HG03432 (cell line): ENCODE measurements around the gene EEF1A2.

Experiments used
- ATAC-seq: cut with Tn5 transposase; IDR thresholded peaks from one replicate; pipeline ENCODE4 v1.9.1; 2021; ENCODE audit warnings: mild to moderate bottlenecking, moderate library complexity; ENCODE audit not compliant: unreplicated experiment

EEF1A2 gene

DNA sequence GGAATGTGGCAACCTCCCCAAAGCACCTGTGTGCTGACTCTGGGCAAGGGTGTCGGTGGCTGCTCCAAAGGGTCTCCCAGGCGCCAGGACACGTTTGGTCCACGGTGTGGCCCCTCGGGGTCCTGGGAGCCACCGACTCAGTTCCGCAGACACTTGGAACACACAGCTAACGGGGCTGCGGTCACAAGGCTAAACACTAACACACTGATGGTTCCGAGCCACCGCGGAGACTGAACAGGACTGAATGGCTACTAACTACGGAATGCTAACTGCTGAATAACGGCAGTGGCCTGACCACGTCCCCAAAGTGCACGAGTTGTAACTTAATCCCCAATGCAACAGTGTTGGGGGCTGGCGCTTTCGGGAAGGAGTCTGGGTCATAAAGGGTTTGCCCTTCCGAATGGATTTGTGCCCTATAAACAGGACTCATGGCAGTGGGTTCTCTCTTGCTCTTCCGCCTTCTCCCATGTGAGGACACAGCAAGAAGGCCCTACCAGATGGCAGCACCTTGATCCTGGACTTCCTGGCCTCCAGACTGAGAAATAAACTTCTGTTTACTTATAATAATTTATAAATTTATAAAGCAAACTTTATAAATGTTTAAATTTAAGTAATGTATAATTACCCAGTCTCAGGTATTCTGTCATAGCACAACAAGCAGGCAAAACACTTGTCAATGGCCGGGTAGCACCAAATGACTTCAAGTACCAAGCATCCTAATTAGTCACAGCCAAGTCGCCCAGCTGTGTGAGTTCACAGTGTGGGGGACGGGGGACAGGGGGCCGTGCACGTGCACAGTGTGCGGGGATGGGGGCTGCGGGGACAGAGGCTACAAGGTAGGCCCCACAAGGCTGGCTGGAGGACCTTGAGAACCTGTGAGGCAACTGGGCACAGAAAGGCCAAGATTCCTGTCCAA lies 2.3 kb upstream of the EEF1A2 start:
- no peak for ATAC-seq

DNA sequence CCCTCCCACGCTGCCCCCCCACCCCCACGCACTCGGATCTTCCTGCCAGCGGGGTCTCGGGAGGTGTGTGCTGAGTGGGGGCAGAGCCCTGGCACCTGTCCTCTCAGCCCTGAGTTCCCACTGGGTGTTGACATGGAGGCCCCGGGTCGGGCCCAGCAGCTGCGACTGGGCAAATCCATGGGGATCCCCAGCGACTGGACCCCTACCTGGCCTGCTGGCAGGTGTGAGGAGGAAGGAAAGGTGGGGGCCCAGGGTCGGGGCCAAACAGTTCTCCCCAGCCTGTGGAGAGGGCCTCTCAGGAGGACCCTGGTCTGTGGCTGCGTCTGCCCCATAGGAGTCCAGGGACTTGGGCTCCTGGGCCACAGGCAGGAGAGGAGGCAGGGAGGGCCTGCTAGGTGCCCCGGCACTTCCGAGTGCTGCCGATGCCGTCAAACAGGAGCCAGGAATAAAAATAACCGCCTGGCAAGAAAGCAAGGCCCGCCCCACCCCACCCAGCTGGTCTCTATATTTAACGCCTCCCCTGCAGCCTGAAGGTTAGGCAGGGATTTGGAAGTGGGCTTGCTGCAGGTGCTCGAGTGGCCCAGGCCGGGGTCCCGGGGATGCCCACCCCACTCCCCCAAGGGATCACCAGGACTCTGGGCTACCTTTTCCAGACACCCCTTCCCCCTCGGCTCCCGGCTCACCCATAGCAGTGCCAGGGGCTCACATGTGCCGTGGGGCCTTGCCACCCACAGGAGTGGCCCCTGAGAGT lies 1.4 kb upstream of the EEF1A2 start:
- ATAC-seq, result no peak

DNA sequence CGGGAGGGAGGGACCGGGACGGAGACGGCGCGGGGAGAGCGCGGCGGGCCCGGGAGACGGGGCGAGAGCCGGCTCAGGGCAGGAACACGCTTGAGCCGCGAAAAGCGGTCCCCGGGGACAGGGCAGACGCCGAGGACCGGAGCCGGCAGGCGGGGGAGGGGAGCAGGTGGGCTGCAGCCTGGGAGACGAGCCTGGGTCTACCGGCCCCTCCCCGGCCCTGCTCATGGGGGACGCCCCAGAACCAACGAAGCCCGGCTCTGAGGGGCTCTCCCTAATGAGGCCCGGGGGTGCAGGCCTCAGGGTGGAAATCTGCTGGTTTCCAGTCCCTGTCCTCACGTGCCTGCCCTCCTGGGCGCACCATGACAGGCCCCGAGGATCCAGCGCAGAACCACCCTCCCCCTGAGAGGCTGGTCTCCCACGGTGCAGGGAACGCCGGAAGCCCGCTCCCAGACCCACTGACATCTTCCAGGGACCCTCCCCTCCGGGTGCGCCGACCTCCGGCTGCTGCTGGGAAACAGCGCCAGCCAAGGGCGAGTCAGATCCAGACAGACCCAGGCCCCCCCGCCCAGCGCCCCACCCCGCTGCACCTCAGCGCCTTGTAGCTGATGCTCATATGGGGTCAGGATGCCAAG lies 571 bp upstream of the EEF1A2 start:
- ATAC-seq, result no peak

DNA sequence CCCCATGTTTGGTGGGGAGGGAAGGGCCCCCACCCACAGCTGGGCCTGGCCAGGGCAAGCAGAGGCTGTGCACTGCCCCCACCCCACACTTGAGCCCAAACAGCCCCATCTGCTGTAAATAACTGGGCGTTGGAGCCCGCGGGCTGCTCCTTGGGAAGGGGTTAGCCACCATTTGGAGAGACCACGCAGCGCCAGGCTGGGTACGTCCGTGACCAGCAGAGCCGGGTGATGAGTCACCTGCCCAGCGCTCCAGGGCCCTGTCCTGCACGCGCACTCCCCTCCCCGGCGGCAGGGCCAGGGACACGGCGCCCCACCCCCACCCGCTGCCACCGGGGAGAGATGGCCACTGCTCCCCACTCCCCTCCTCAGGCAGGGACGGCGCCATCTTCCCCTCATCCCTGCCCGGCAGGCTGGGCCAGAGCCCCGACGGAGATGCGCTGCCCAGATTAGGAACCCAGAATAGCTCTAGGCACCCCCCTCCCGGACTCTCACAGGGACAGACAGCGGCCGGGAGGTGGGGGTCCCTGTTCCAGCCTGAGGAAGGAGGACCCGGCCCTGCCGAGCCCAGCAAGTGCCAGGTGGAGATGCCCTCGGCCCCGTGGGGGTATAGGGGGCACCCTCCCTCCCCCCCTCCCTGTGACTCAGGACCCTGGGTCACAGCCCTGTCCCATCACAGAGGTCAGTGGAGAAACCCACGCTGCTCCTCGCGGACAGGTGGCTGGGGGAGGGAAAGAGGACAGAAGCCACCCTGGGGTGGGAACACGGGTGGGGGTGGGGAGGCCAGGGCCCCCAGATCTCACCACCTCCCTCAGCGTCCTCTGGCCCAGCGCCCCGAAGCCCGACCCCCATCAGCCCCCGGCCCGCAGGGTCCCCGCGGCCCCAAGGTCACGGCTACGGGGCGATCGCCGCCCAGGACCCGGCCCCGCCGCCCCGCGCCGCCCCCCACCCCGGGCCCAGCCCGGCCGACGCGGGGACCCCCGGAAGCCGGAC lies 642 bp downstream of the EEF1A2 start:
- ATAC-seq, result no peak

DNA sequence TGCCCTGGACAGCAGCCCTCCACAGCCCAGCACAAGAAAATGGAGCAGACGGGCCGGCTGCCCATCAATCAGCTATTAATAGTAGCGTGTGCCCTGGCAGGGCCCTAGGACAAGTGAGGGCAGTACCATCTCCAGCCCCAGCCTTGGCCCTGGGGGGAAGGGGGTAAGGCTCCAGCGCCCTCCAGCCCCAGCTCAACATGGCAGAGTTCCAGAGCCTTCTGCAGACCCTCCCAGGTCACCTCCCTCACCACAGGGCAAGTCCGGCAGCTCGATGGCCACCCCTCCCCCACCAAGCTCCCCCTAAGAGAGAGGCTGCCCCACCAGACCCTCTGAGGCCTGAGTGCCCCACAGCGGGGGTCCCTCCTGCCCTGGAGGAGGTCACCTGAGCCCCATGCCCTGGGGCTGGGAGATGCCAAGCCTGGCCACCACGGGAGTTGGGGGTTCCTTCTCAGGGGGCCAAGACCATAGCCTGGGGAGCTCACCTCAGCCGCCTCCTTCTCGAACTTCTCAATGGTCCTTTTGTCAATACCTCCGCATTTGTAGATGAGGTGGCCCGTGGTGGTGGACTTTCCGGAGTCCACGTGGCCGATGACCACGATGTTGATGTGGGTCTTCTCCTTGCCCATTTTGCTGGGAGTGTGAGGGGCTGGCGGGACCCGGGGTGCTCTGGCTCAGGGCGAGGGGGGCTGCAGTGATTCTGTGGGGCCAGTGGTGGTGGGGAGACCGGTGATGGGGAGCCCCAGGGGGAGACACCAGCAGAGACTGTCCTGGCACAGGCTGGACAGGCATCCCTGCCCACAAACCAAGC lies 1.5 kb downstream of the EEF1A2 start:
- ATAC-seq, result no peak

DNA sequence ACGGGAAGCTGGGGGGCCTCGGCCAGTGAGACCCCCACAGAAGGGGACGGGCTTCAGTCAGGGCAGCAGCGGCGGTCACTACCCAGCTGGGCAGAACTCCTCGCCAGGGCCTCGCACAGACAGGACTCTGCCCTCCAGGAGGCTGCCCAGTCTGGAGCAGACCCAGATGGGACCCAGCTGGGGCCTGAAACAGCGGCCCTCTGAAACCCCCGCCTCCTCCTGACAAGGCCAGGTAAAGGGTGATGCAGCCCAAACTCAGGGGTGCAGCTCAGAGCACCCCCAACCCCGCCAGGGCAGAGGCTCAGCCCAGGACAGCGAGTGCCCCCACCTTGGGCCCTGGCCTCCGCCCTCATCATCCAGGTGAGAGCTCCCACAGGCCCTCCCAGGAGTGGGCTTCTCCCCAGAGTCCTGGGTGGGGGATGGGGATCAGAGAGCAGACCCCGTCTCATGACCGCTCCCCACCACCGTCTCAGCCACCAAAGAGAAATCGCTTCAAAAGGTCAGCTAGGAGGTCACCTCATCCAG lies 2.2 kb downstream of the EEF1A2 start:
- ATAC-seq, result no peak

DNA sequence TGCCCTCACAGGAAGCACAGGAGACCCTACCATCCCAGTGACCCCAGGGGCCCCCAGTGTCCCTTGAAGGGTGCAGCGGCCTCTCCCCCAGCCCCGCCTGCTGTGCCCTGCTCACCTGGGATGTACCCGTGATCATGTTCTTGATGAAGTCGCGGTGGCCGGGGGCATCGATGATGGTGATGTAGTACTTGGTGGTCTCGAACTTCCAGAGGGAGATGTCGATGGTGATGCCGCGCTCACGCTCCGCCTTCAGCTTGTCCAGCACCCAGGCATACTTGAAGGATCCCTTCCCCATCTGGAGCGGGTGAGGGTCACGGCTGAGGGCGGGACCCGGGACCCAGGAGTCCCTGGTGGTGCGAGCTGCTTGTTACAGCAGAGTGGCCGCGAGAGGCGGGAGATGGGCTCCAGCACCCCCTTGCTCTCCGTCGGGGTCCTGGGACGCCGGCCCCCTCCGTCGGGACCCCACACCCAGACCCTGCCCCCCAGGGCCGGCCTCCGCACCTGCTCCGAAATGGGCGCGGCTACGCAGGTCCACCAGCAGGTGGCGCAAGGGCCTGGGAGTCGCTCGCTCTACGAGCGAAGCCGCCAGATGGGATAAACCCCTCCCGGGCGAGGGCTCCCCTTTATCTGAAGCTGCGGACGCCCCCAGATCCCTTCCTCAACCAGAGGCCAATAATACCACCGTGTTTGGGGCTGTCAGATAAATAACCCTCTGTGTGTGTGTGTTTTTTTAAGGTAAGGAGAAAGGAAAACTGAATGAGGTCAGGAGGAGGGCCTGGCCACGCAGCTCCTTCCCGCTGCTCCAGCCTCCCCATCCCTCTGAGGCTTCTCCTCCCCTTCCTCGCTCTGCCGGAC lies 2.9 kb downstream of the EEF1A2 start:
- ATAC-seq, result no peak

DNA sequence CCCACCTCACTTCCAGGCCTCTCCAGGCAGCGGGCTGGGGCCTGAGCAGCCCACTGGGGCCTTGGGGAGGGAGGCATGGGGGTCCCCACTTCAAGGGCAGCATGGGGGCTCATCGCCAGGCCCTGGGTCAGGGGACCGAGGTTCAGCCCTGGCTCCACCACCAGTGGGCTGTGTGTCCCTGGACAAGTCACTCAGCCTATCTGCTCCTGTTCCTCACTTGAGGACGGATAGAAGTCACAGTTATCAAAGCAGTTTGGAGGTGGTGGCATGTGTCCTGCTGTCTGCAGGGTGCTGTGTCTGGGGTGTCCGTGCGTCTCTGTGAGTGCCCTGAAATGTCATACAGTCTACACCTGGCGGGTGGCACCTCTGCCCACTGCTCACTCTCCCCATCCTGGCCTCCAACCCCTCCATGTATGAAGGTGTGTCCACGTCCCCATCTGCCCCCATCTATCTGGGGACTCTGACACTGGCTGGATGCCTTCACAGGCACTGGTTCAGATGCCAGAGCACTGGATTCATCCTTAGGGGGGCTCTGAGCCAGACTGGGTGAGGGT lies 3.6 kb downstream of the EEF1A2 start:
- ATAC-seq, result no peak

DNA sequence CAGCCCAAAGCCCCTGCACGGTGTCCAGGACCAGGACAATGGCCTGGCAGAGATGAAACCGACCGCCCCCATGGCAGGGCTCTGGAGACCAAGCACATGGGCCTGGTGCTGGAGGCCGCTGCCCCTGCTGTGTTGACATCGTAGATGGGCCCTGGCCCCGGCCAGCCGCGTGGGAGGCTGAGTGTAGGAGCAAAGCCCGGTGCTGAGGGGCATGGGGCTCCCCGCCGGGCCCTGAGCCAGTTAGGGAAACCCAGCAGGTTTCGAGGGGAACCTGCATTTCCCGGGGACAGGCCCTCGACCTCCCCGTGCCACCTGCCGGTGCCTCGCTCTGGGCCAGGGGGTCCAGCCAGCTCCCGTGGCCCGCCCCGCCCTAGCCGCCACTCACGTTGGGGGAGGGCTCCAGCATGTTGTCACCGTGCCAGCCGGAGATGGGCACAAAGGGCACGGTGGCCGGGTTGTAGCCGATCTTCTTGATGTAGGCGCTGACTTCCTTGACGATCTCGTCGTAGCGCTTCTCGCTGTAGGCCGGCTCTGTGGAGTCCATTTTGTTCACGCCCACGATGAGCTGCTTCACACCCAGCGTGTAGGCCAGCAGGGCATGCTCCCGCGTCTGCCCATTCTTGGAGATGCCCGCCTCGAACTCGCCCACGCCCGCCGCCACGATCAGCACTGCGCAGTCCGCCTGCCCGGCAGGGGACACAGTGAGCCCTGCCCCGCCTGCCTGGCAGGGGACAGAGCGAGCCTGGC lies 4.3 kb downstream of the EEF1A2 start:
- no peak for ATAC-seq

DNA sequence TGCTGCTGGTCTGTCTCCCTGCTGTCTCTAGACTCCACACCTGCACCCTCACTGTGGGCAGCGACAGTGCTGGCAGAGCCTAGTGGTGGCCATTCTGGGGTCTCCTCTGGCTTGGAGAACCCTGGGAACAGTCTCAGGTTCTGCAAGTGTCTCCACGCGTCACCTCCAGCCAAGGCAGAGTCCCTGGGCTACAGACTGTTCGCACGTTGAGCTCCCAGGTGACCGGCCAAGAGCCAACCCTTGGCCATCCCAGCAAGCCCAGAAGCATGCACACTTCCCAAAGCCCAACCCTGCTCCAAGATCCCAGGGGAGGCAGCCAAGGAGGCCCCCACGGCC lies 4.8 kb downstream of the EEF1A2 start:
- no peak for ATAC-seq

DNA sequence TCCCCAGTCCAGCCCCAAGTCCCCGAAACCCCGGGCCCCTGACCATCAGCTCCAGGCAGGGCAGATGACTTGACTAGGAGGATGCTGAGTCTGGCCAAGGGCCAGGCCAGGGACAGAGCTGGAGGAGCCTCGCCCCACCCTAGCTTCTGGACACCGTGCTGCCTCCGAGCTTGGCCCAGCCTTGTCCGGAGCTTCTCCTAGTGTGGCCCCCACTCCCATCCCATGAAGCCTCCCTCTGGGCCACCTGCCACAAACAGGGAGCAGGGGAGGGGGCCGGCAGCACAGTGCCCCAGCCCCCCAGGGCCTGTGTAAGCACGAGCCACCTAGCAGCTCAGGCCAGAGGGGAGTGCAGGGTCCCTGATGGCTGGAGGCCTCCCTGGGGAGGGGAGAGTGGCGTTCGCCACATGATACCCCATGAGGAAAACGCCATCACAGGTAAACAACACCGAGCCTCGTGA lies 5.3 kb downstream of the EEF1A2 start:
- no peak for ATAC-seq

DNA sequence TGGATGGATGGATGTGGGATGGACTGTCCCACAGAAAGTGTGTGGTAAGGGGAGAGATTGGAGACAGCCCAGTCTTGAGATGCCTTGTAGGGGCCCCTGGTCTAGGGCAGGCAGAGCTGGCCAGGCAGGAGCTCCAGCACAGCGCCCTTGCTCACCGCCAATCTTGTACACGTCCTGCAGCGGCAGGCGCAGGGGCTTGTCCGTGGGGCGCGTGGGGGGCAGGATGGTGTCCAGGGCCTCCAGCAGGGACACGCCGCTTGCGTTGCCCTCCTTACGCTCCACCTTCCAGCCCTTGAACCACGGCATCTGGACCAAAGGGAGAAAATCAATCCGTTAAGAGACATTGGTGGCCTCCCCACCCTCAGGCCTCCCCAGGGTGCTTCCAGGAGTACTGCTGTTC lies 5.9 kb downstream of the EEF1A2 start:
- no peak for ATAC-seq

DNA sequence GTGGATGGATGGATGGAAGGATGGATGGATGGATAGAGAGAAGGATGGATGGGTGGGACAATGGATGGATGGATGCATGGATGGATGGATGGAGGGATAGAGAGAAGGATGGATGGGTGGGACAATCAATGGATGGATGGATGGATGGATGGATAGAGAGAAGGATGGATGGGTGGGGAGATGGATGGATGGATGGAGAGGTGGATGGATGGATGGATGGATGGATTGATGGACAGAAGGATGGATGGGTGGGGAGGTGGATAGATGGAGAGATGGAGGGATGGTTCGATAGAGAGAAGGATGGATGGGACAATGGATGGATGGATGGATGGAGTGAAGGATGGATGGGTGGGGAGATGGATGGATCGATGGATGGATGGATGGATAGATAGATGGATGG lies 6.4 kb downstream of the EEF1A2 start:
- no peak for ATAC-seq

DNA sequence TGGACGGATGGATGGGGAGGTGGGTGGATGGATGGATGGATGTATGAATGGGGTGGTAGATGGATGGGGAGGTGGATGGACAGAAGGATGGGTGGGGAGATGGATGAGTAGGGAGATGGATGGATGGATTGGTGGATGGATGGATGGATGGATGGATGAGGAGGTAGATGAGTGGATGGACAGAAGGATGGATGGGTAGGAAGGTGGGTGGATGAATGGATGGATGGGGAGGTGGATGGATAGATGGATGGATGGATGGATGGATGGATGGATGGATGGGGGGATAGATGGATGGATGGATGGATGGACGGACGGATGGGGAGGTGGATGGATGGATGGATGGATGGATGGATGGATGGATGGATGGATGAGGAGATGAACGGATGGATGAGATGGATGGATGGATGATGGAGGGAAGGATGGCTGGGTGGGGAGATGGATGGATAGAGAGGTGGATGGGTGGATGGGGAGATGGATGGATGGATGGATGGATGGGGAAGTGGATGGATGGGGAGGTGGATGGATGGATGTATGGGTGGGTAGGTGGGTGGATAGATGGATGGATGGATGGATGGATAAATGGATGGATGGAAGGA lies 7.2 kb downstream of the EEF1A2 start:
- no peak for ATAC-seq

DNA sequence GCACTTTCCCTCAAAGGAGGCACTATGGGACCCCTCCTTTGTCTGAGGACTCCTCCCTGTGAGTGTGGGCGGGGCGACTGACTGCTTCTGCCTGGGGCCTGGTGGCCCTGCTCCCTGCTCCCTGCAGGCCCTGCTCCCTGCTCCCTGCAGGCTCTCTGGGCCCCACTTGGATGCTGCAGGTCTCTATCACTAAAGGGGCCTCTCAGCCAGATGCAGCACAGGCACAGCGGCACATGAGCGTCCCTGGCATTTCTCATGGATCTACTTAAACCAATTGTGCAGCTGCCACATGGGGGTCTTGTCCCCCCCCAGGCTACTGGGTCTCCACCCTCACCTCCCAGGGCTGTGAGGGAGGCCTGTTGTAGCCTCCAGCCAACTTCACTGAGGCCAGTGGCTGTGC lies 7.8 kb downstream of the EEF1A2 start:
- ATAC-seq, result no peak

DNA sequence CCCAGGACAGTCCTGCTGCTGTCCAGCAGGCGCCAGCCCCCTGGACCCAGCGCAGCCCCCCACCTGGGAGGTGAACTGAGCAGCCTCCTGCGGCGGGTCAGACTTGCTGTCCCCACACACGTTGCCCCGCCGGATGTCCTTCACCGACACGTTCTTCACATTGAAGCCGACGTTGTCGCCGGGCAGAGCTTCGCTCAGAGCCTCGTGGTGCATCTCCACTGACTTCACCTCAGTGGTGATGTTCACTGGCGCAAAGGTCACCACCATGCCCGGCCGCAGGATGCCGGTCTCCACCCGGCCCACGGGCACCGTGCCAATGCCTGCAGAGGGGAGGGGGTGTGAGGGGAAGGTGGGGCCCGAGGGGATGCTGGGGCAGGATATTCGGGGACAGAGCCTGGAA lies 8.5 kb downstream of the EEF1A2 start:
- no peak for ATAC-seq
